ENCODE measurements around the gene LILRA2. TPM values are rescaled to one million over a fixed set of nuclear protein-coding genes. Genes with fewer than 3 reads are reported as not detected.

Gene LILRA2
- total and polyA plus RNA-seq, 2 of the 8 experiments (the other 6 are each of a cell fraction or from before 2014, with no cell fraction given): not detected

Small RNA genes within 50 kb of the gene (small RNA-seq; reads per million reads assigned to genes)
- not detected for gene AC245036.2 (ENCODE audit: insufficient read depth)

Other genes with a start within 250 kb of the LILRA2 start
- not detected in 2 replicates for gene LILRA4, start 234.6 kb upstream of the LILRA2 start, total RNA-seq (2021; fragmentation: NEBNext Ultra II Directional; extraction: Animal tissue kit (Norgen Biotek cat#: 25700))
- not detected in 2 replicates for gene LILRA4, start 234.6 kb upstream of the LILRA2 start, polyA plus RNA-seq (2011; rRNA removed)
- not detected in 2 replicates for gene LAIR1, start 208.9 kb upstream of the LILRA2 start, total RNA-seq (2021; fragmentation: NEBNext Ultra II Directional; extraction: Animal tissue kit (Norgen Biotek cat#: 25700))
- 0.13 and 0.18 TPM in 2 replicates for gene LAIR1, start 208.9 kb upstream of the LILRA2 start, polyA plus RNA-seq (2011; rRNA removed)
- gene TTYH1, start 158.3 kb upstream of the LILRA2 start, total RNA-seq (2021; fragmentation: NEBNext Ultra II Directional; extraction: Animal tissue kit (Norgen Biotek cat#: 25700)): 24.3 and 26.7 TPM in 2 replicates
- 46.5 and 92.1 TPM in 2 replicates for gene TTYH1, start 158.3 kb upstream of the LILRA2 start, polyA plus RNA-seq (2011; rRNA removed)
- 108 TPM in 2 replicates for gene LENG8, start 124.6 kb upstream of the LILRA2 start, total RNA-seq (2021; fragmentation: NEBNext Ultra II Directional; extraction: Animal tissue kit (Norgen Biotek cat#: 25700))
- 62.2 and 113 TPM in 2 replicates for gene LENG8, start 124.6 kb upstream of the LILRA2 start, polyA plus RNA-seq (2011; rRNA removed)
- 3.9 and 4.0 TPM in 2 replicates for gene LENG9, start 110.0 kb upstream of the LILRA2 start, total RNA-seq (2021; fragmentation: NEBNext Ultra II Directional; extraction: Animal tissue kit (Norgen Biotek cat#: 25700))
- gene LENG9, start 110.0 kb upstream of the LILRA2 start, polyA plus RNA-seq (2011; rRNA removed): 1.6 and 2.6 TPM in 2 replicates
- 2.1 and 4.8 TPM in 2 replicates for gene CDC42EP5, start 100.5 kb upstream of the LILRA2 start, total RNA-seq (2021; fragmentation: NEBNext Ultra II Directional; extraction: Animal tissue kit (Norgen Biotek cat#: 25700))
- 1.8 and 4.2 TPM in 2 replicates for gene CDC42EP5, start 100.5 kb upstream of the LILRA2 start, polyA plus RNA-seq (2011; rRNA removed)
- gene LAIR2, start 71.0 kb upstream of the LILRA2 start, total RNA-seq (2021; fragmentation: NEBNext Ultra II Directional; extraction: Animal tissue kit (Norgen Biotek cat#: 25700)): not detected in 2 replicates
- gene LAIR2, start 71.0 kb upstream of the LILRA2 start, polyA plus RNA-seq (2011; rRNA removed): not detected in 2 replicates
- not detected in 2 replicates for gene LILRA1, start 19.8 kb downstream of the LILRA2 start, total RNA-seq (2021; fragmentation: NEBNext Ultra II Directional; extraction: Animal tissue kit (Norgen Biotek cat#: 25700))
- not detected in 2 replicates for gene LILRA1, start 19.8 kb downstream of the LILRA2 start, polyA plus RNA-seq (2011; rRNA removed)
- not detected in 2 replicates for gene LILRB1, start 56.7 kb downstream of the LILRA2 start, total RNA-seq (2021; fragmentation: NEBNext Ultra II Directional; extraction: Animal tissue kit (Norgen Biotek cat#: 25700))
- gene LILRB1, start 56.7 kb downstream of the LILRA2 start, polyA plus RNA-seq (2011; rRNA removed): not detected in 2 replicates
- not detected in 2 replicates for gene LILRB4, start 89.2 kb downstream of the LILRA2 start, total RNA-seq (2021; fragmentation: NEBNext Ultra II Directional; extraction: Animal tissue kit (Norgen Biotek cat#: 25700))
- not detected in 2 replicates for gene LILRB4, start 89.2 kb downstream of the LILRA2 start, polyA plus RNA-seq (2011; rRNA removed)
- not detected in 2 replicates for gene KIR3DL3, start 150.7 kb downstream of the LILRA2 start, total RNA-seq (2021; fragmentation: NEBNext Ultra II Directional; extraction: Animal tissue kit (Norgen Biotek cat#: 25700))
- not detected in 2 replicates for gene KIR3DL3, start 150.7 kb downstream of the LILRA2 start, polyA plus RNA-seq (2011; rRNA removed)
- gene KIR2DL3, start 164.7 kb downstream of the LILRA2 start, total RNA-seq (2021; fragmentation: NEBNext Ultra II Directional; extraction: Animal tissue kit (Norgen Biotek cat#: 25700)): not detected in 2 replicates
- not detected in 2 replicates for gene KIR2DL3, start 164.7 kb downstream of the LILRA2 start, polyA plus RNA-seq (2011; rRNA removed)
- gene KIR2DL1, start 196.0 kb downstream of the LILRA2 start, total RNA-seq (2021; fragmentation: NEBNext Ultra II Directional; extraction: Animal tissue kit (Norgen Biotek cat#: 25700)): not detected in 2 replicates
- gene KIR2DL1, start 196.0 kb downstream of the LILRA2 start, polyA plus RNA-seq (2011; rRNA removed): not detected in 2 replicates
- gene KIR2DL4, start 229.8 kb downstream of the LILRA2 start, total RNA-seq (2021; fragmentation: NEBNext Ultra II Directional; extraction: Animal tissue kit (Norgen Biotek cat#: 25700)): not detected in 2 replicates
- not detected in 2 replicates for gene KIR2DL4, start 229.8 kb downstream of the LILRA2 start, polyA plus RNA-seq (2011; rRNA removed)
- gene KIR3DL1, start 242.7 kb downstream of the LILRA2 start, total RNA-seq (2021; fragmentation: NEBNext Ultra II Directional; extraction: Animal tissue kit (Norgen Biotek cat#: 25700)): not detected in 2 replicates
- gene KIR3DL1, start 242.7 kb downstream of the LILRA2 start, polyA plus RNA-seq (2011; rRNA removed): not detected in 2 replicates

All from H1 (cell line).